Measurements from ENCODE around the gene TTC21B.
"Not testable (repeated sequence)": the region's sequence is repeated elsewhere in the genome, so short reads cannot be mapped to it uniquely, and the experiment has no call there.

The TTC21B gene

DNA sequence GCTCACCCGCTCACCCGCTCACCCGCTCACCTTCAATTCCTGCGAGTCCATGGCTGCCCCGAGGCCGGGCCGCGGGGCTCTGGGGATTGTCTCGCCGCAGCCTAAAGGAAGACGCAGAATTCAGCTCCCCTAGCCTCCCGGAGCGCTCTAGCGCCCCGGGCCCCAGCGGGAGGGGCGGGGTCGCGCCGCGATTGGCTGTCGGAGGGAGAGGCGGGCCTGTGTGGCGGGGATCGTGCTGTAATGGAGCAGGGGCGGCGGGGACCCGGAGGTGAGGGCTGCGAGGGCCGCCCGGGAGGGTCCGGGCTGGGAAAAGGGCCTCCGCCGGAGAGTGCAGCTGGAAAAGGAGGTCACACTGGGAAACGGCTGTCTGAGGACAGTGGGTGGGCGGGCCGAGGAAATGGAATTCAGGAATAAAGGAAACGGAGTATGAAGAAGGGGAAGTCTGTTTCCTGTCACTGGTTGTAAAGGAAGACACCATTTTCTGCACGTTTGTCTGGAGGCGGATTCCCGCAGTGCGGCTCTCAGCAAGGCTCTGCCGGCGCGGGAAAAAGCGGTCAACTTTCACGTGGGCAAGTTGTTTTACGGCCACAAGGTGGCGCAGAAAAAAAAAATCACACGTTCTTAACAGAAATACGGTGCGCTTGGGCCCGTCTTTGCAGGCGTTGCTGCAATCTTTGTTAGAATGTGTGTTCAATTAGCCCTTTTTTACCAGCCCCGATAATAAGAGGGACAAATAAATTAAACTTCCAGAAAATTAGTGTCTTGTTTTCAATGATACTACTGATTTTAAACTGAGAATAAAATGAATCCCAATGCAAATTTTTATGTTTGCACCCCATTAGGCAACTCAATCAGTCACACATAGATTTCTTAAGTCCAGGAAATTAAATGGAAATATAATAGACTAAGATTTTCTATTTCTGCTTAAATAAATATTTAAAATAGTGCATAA, at the start of gene TTC21B:
Gene TTC21B, minus strand, starts transcription at position 122 of the 952 bp plus-strand sequence. Its CDS starts 71 bp downstream, at position 51.
- no peaks in the 10 kb centered on the region for H3K27me3 Mint-ChIP-seq (ENCODE audit: low read depth)
- peak within 1 kb of the TSS; percentile 19 for H3K4me3 Mint-ChIP-seq
- H3K4me1 Mint-ChIP-seq (ENCODE audit: low read depth) = peaks cover 6% of the 10 kb centered on the region
- H3K36me3 Mint-ChIP-seq (ENCODE audit: low read depth) = no peaks in the 10 kb centered on the region
- no peak within 1 kb of the TSS for H3K27ac Mint-ChIP-seq
- no peaks in the 10 kb centered on the region for H3K9me3 Mint-ChIP-seq

GRCh38 chr2:166000401-166000800, 46.8 kb upstream of the TTC21B start:
- no peak overlapping the region for H3K4me3 Mint-ChIP-seq
- no peaks in the 10 kb centered on the region for H3K9me3 Mint-ChIP-seq
- no peaks in the 10 kb centered on the region for H3K4me1 Mint-ChIP-seq (ENCODE audit: low read depth)
- peaks cover 10% of the 10 kb centered on the region for H3K27me3 Mint-ChIP-seq (ENCODE audit: low read depth)
- no peaks in the 10 kb centered on the region for H3K36me3 Mint-ChIP-seq (ENCODE audit: low read depth)
- no peak overlapping the region for H3K27ac Mint-ChIP-seq

- H3K27ac Mint-ChIP-seq = no peak overlapping the region
- no peak overlapping the region for H3K4me3 Mint-ChIP-seq
- no peaks in the 10 kb centered on the region for H3K36me3 Mint-ChIP-seq (ENCODE audit: low read depth)
- H3K9me3 Mint-ChIP-seq = no peaks in the 10 kb centered on the region
- H3K27me3 Mint-ChIP-seq (ENCODE audit: low read depth) = no peaks in the 10 kb centered on the region
- no peaks in the 10 kb centered on the region for H3K4me1 Mint-ChIP-seq (ENCODE audit: low read depth)
Observed at GRCh38 chr2:165990846-165991245, 37.3 kb upstream of the TTC21B start.

DNA sequence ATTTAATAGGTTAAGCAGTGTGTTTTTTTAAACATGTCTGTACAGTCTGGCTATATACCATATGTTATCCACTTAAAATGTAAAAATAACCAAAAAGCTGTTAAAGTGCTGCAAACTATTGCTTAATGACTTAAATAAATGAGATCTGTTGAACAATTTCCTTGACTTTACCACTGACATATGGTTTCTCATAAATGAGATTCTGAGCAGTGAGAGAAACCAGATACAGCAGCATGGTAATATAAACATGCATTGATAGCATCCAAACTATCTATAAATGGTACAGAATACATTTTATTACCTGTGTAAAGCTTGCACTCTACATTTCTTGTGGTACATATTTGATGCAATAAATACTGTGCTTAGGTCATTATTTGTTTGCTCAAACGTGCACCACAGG, 36.3 kb upstream of the TTC21B start:
- no peaks in the 10 kb centered on the region for H3K27me3 Mint-ChIP-seq (ENCODE audit: low read depth)
- H3K36me3 Mint-ChIP-seq (ENCODE audit: low read depth) = no peaks in the 10 kb centered on the region
- no peaks in the 10 kb centered on the region for H3K4me1 Mint-ChIP-seq (ENCODE audit: low read depth)
- H3K4me3 Mint-ChIP-seq = no peak overlapping the region
- H3K27ac Mint-ChIP-seq = no peak overlapping the region
- no peaks in the 10 kb centered on the region for H3K9me3 Mint-ChIP-seq

DNA sequence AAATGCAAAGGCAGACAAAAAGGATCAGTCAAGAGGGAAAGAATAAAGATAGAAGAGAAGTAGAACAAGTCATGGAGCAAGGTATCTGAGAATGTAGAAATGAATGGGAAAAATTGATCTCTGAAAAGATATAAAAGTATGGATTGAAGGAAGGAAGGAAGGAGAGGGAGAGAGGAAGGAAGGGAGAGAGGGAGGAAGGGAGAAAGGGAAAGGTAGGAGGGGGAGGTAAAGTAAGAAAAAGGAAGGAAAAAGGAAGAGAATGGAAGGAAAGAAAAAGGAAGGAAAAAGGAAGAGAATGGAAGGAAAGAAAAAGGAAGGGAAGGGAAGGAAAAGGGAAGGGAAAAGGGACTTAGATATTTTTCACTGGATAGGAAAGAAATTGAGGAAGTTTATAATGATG, 31.5 kb upstream of the TTC21B start:
- no peak overlapping the region for H3K27ac Mint-ChIP-seq
- no peaks in the 10 kb centered on the region for H3K27me3 Mint-ChIP-seq (ENCODE audit: low read depth)
- no peak overlapping the region for H3K4me3 Mint-ChIP-seq
- H3K9me3 Mint-ChIP-seq = no peaks in the 10 kb centered on the region
- no peaks in the 10 kb centered on the region for H3K36me3 Mint-ChIP-seq (ENCODE audit: low read depth)
- no peaks in the 10 kb centered on the region for H3K4me1 Mint-ChIP-seq (ENCODE audit: low read depth)

DNA sequence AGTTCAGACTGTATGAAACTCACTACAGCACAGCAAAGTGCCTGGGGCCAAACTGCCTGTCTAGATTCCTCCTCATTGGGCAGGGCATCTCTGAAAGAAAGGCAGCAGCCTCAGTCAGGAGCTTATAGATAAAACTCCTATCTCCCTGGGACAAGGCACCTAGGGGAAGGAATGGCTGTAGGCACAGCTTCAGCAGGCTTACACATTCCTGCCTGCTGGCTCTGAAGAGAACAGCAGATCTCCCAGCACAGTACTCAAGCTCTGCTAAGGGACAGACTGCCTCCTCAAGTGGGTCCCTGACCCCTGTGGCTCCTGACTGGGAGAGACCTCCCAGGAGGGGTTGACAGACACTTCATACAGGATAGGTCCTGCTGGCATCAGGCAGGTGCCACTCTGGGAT, 18.6 kb upstream of the TTC21B start:
- not testable (repeated sequence) for H3K27me3 Mint-ChIP-seq (ENCODE audit: low read depth); H3K4me1 Mint-ChIP-seq (ENCODE audit: low read depth); H3K36me3 Mint-ChIP-seq (ENCODE audit: low read depth); H3K27ac Mint-ChIP-seq; H3K9me3 Mint-ChIP-seq; H3K4me3 Mint-ChIP-seq

DNA sequence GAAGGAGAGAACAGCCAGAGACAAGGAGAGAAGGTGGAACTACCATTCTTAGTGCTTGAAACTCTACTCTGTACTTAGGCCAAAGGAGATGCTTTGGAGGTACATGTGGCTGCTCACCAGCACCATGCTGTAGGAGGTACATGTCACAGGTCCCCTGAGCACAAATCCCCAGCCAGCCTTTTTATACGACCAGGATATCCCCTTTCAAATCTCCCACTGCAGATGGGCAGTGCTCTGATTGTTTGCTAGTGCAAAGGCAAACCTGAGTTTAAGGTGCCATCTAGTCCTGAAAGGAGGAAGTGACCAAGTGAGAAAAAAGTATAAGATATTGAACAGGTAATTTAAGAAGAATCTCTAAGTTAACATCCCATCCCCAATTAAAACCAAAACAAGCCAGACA, 17.1 kb upstream of the TTC21B start:
- no peaks in the 10 kb centered on the region for H3K36me3 Mint-ChIP-seq (ENCODE audit: low read depth)
- H3K4me3 Mint-ChIP-seq = no peak overlapping the region
- no peaks in the 10 kb centered on the region for H3K9me3 Mint-ChIP-seq
- no peak overlapping the region for H3K27ac Mint-ChIP-seq
- H3K27me3 Mint-ChIP-seq (ENCODE audit: low read depth) = peaks cover 6% of the 10 kb centered on the region
- H3K4me1 Mint-ChIP-seq (ENCODE audit: low read depth) = no peaks in the 10 kb centered on the region

- Mint-ChIP-seq H3K4me3 (no peak overlapping the region), H3K27me3 (ENCODE audit: low read depth) (peaks cover 6% of the 10 kb centered on the region)
Observed at GRCh38 chr2:165969227-165969626, 15.7 kb upstream of the TTC21B start.

DNA sequence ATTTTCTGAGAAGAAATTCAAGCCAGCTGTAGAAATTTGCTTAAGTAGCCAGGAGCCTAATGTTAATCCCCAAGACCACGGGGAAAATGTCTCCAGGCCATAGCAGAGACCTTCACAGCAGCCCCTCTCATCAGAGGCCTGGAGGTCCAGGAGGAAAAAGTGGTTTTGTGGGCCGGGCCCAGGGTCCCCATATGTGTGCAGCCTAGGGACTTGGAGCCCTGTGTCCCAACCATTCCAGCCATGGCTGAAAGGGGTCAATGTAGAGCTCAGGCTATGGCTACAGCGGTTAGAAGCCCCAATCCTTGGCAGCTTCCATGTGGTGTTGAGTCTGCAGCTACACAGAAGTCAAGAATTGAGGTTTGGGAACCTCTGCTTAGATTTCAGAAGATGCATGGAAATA, 14.2 kb upstream of the TTC21B start:
- Mint-ChIP-seq H3K27me3 (ENCODE audit: low read depth) (peaks cover 4% of the 10 kb centered on the region), H3K9me3 (no peaks in the 10 kb centered on the region), H3K4me1 (ENCODE audit: low read depth) (no peaks in the 10 kb centered on the region), H3K27ac (no peak overlapping the region), H3K4me3 (no peak overlapping the region), H3K36me3 (ENCODE audit: low read depth) (no peaks in the 10 kb centered on the region)

More at GRCh38 chr2:165969227-165969626, 15.7 kb upstream of the TTC21B start:
- H3K9me3 Mint-ChIP-seq = no peaks in the 10 kb centered on the region
- H3K4me1 Mint-ChIP-seq (ENCODE audit: low read depth) = no peaks in the 10 kb centered on the region
- H3K36me3 Mint-ChIP-seq (ENCODE audit: low read depth) = no peaks in the 10 kb centered on the region
- no peak overlapping the region for H3K27ac Mint-ChIP-seq

GRCh38 chr2:165961818-165962217, 8.2 kb upstream of the TTC21B start:
- Mint-ChIP-seq H3K9me3 (no peaks in the 10 kb centered on the region), H3K27ac (no peak overlapping the region), H3K27me3 (ENCODE audit: low read depth) (no peaks in the 10 kb centered on the region), H3K4me1 (ENCODE audit: low read depth) (no peaks in the 10 kb centered on the region), H3K4me3 (no peak overlapping the region), H3K36me3 (ENCODE audit: low read depth) (no peaks in the 10 kb centered on the region)

GRCh38 chr2:165959371-165959770, 5.8 kb upstream of the TTC21B start:
- Mint-ChIP-seq H3K36me3 (ENCODE audit: low read depth) (no peaks in the 10 kb centered on the region), H3K4me1 (ENCODE audit: low read depth) (peaks cover 6% of the 10 kb centered on the region), H3K4me3 (no peak overlapping the region), H3K27me3 (ENCODE audit: low read depth) (no peaks in the 10 kb centered on the region), H3K27ac (no peak overlapping the region), H3K9me3 (no peaks in the 10 kb centered on the region)

DNA sequence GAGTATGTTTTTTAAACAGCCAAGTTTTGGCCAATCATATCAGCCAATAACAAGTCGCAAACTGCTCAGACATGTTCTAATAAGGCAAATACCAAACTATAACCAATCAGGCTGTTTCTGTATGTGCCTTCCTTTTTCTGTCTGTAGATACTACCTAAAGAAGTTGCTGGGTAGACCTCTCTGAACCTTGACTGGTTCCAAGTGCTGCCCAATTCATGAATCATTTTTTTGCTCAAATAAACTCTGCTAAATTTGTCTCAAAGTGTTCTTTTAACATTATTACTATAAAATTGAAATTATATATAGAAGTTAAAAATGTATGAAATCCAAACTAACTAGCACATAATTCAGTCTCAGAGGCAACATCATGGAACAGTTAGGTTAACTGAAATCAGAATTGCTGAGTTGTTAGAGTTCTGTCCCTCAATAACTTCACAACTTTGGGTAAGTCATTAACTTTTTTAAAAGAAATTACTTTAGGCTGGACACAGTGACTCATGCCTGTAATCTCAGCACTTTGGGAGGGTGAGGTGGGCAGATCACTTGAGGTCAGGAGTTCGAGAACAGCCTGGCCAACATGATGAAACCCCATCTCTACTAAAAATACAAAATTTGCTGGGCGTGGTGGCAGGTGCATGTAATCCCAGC, 4.9 kb upstream of the TTC21B start:
- Mint-ChIP-seq H3K4me3 (no peak overlapping the region), H3K27ac (no peak overlapping the region), H3K4me1 (ENCODE audit: low read depth) (peaks cover 6% of the 10 kb centered on the region), H3K9me3 (no peaks in the 10 kb centered on the region), H3K36me3 (ENCODE audit: low read depth) (no peaks in the 10 kb centered on the region), H3K27me3 (ENCODE audit: low read depth) (no peaks in the 10 kb centered on the region)

DNA sequence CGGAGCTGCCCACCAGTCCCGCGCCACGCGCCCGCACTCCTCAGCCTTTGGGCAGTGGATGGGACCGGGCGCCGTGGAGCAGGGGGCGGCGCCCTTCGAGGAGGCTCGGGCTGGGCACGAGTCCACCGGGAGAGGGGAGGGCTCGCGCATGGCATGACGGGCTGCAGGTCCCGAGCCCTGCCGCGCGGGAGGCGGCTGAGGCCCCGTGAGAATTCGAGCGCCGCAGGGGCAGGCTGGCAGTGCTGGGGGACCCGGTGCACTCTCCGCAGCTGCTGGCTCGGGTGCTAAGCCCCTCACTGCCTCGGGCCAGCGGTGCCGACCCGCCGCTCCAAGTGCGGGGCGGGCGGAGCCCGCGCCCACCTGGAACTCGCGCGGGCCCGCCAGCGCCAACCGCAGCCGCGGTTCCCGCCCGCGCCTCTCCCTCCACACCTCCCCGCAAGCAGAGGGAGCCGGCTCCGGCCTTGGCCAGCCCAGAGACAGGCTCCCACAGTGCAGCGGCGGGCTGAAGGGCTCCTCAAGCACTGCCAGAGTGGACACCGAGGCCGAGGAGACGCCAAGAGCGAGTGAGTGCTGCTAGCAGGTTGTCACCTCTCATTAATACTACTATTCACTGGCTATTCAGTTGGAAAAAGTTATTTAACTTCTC, 3.6 kb upstream of the TTC21B start:
- no peaks in the 10 kb centered on the region for H3K27me3 Mint-ChIP-seq (ENCODE audit: low read depth)
- H3K36me3 Mint-ChIP-seq (ENCODE audit: low read depth) = no peaks in the 10 kb centered on the region
- no peak overlapping the region for H3K27ac Mint-ChIP-seq
- H3K4me1 Mint-ChIP-seq (ENCODE audit: low read depth) = peaks cover 6% of the 10 kb centered on the region
- H3K9me3 Mint-ChIP-seq = no peaks in the 10 kb centered on the region
- H3K4me3 Mint-ChIP-seq = no peak overlapping the region

DNA sequence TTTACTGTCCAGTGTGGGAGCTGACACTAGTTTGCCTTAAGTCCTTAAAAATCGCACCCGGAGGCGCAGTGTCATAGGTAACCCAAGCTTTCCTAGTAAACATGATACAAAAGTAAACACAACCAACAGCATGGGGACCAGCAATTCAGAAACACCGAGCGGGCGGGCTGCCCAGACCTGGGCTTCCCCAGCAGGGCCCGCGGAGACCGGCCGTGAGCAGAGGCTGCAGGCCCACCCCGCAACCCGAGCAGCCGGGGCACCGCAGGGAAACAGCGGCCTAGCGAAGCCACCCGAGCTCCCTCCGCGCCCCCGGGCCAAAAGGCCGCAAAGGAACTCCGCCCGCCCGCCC, 296 bp downstream of the TTC21B start:
- no peaks in the 10 kb centered on the region for H3K9me3 Mint-ChIP-seq
- no peaks in the 10 kb centered on the region for H3K27me3 Mint-ChIP-seq (ENCODE audit: low read depth)
- H3K4me3 Mint-ChIP-seq = no peak overlapping the region
- H3K4me1 Mint-ChIP-seq (ENCODE audit: low read depth) = peaks cover 6% of the 10 kb centered on the region
- H3K36me3 Mint-ChIP-seq (ENCODE audit: low read depth) = no peaks in the 10 kb centered on the region
- no peak overlapping the region for H3K27ac Mint-ChIP-seq

DNA sequence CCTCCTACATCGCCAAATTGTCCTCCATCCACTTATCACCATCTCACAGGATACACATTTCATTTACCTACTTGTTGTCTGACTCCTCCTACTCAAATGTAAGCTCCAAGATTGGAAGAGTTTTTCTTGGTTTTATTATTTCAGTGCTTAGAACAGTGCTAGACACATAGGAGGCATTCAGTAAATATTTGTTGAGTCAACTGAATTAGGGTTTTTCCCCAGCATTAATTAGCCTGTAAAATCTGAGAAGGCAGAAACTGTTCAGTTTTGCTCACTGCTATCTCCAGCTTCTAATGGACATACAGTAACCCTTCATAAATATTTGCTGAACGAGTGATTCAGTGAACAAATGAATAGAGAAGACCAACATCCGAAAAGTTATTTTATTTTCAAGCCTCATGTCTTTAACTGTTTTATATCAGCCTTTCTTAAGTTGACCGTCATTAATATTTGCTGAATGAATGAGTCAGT, 800 bp downstream of the TTC21B start:
- H3K27me3 Mint-ChIP-seq (ENCODE audit: low read depth) = no peaks in the 10 kb centered on the region
- no peak overlapping the region for H3K4me3 Mint-ChIP-seq
- H3K9me3 Mint-ChIP-seq = no peaks in the 10 kb centered on the region
- H3K4me1 Mint-ChIP-seq (ENCODE audit: low read depth) = peaks cover 6% of the 10 kb centered on the region
- H3K27ac Mint-ChIP-seq = no peak overlapping the region
- peaks cover 2% of the 10 kb centered on the region for H3K36me3 Mint-ChIP-seq (ENCODE audit: low read depth)

Data from T-helper 1 cell treated with Interleukin-12 subunit alpha and Interleukin-12 subunit beta and Interleukin-4 antibody, amounts not matched to agents 30 μg/mL and 1 μg/mL, for 36 hours (primary cell).